Stimulated activated CD8-positive, alpha-beta memory T cell treated with anti-CD3 and anti-CD28 coated beads, Interleukin-15, amount 100 ng/mL, for 24 hours (primary cell): ENCODE results near the gene RASD1.

ENCODE experiments used
- DNase-seq: peaks from one replicate; pipeline ENCODE4 v3.0.0-alpha.2; 2020; ENCODE audit warnings: low read depth

The RASD1 gene, protein sequence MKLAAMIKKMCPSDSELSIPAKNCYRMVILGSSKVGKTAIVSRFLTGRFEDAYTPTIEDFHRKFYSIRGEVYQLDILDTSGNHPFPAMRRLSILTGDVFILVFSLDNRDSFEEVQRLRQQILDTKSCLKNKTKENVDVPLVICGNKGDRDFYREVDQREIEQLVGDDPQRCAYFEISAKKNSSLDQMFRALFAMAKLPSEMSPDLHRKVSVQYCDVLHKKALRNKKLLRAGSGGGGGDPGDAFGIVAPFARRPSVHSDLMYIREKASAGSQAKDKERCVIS

DNA sequence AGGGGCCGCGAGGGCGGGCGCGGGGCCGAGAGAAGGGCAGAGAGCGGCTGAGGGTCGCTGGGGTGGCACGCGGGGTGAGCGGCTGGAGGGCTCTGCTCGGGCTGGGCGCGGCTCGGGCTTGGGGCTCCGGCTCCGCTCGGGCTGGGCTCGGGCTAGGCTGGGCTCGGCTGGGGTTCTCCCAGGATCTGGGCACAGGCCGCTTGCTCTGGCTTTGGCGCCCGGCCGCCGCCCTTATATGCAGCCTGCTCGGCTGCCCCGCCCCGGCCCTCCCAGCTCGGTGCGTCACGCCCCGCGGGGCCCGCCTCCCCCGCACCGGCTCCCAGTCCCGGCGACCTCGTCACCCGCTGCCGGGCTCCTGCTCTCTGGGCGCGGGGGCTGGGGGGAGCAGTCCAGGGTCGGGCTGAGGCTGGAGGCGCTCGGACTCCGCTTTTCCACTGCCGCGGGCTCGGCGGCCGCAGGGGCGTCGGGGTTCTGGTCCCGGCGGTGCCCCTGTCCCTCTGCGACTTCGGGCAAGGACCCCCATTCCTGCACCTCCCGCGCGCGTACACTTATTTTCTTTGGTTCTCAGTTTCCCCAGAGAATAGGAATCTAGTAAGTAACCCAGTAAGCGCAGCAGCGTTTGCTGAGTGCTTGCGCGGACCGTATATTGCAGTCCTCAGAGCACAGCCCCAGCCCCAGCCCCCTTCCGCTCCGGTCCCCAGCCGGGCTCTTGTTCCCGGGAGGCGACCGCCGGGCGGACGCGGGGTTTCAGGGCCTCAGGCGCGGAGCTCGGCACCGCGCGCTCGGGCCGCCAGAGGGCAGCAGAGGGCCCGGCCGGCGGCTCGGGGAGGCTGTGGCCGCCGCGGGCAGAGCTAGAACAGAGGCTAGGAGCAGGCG, at the start of gene RASD1:
Gene RASD1, minus strand, starts transcription at position 207 of the 876 bp plus-strand sequence. CDS start 214 bp downstream, outside the sequence.
- peak; percentile 66 for DNase-seq

DNA sequence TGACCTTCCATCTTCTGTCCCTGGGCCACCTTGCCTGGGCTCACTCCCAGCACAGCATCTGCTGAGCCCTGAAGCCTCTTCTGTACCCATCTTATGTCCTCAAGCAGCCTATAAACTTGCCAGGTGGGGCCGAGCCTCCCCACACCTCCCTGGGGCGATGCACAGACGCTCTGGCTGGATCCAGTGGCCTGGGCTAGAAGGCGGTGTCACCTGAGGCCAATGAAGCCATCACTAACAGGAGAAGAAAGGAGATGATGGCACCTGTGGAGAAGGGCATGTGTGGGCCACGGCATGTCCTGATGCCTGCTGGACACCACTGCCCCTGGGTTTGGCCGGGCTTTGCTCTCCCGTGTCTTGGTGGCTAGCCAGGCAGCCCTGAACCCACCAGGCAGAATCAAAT, 49.8 kb upstream of the RASD1 start:
- no peak for DNase-seq

DNA sequence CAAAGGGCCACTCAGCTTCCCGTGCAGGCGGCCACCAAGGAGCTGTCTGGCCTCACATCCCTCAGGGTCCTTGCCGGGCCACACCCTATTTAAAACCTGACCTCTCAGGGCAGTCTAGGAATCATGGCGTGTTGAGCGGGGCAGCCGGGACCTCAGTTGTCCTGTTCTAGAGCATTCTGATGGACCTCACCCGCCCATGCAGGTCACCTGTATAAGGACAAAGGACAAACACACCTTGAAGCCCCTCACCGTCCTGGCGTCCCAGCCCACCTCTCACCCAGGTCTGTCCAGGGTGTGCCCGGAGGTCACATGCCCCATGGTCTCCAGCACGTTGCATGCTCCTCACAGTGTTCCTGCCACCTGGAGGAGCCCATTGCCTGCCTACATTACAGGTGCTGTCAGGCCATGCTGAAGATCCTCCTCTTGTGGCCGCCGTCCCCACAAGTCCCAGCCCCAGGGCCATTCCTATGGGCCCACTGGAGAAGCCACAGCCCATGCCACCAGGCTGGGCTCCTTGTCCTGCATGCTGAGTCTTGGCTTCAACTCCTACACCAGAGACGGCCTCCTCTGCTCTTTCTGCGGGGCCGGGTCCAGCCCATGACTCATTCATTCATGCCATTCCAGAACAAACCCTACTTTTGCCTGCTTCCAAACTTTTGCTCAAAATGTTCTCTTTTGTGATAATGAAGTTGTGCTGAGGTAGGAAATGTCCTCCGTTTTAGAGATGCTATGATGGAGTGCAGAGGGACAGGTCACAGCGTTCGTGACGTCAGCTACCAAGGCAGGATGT, 49.0 kb upstream of the RASD1 start:
- DNase-seq: no peak

DNA sequence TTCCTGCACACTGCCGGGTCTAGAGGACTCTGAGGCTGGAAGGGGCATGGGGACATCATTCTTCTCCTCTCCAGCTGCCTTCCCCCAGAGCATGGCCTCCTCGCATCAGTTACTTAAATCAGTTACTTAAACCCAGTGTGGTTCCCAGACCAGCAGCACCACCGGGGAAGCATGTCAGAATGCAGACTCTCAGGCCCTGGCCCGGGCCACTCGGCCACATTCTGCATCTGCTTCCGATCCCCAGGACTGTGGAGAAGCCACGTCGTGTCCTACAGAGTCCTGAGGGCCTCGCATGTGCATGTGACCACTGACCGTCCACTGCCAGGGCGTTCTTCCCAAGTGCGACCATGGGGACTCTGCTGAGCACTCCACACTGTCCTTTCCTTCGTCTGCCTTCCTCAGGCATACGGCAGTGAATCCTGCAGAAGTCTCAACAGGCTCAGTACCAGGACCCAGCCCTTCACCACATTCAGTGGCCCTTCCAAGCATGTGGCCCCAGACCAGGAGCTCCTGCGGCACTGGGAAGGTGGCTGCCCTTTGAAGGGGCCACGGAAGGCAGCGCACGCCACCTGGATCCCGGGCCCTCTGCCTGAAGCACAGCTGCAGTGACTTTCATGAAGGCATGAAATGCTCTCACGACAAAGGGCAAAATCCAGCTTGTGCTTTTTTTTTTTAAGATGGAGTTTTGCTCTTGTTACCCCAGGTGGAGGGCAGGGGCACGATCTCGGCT, 46.9 kb upstream of the RASD1 start:
- no peak for DNase-seq

DNA sequence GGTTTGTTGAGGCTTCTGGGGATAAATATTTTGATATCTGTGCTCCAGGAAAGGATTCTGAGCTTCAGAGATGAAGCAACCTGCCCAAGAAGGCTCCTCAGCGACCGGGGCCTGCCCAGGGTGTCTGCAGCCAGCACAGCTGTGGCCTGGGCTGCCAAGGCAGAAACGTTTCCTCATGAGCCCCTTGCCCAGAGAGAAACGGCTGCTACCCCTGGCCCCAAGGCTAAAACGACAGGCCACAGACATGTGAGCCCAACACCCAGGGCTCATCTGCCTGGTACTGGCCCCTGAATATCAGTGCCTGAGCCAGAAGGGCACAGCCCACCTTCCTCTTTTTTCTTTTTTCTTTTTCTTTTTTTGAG, 45.4 kb upstream of the RASD1 start:
- DNase-seq: no peak

DNA sequence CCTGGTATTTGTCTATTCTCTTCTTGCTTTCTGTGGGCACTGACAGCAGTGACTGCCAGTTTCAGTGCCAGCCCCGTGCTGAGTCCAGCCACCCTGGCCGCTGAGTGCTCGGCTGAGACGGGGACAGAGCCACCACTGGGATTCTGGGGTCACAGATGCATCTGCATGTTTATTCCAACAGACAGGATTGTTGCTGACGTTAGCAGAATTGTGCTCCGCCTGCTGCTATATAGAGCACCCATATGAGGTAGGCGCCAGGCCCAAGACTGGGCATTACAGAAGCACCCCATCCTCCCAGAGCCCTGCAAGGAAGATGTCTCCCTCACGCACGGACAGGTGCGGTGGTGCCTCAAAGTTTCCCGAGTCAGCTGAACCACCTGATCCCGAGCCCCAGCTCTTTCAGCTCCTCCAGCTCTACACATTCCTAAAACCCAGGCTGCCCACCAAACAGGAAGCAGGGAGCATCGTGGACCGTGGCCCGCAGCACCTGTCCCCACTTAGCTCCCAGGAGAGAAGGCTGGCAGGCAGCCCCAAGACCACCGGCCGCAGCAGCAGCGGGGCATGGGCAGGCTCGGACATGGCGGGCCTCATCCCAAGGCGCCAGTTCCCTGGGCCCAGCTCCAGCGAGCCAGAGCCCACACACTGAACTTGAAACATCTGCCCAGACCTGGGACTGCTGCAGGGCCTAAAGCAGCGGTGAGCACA, 44.9 kb upstream of the RASD1 start:
- no peak for DNase-seq

DNA sequence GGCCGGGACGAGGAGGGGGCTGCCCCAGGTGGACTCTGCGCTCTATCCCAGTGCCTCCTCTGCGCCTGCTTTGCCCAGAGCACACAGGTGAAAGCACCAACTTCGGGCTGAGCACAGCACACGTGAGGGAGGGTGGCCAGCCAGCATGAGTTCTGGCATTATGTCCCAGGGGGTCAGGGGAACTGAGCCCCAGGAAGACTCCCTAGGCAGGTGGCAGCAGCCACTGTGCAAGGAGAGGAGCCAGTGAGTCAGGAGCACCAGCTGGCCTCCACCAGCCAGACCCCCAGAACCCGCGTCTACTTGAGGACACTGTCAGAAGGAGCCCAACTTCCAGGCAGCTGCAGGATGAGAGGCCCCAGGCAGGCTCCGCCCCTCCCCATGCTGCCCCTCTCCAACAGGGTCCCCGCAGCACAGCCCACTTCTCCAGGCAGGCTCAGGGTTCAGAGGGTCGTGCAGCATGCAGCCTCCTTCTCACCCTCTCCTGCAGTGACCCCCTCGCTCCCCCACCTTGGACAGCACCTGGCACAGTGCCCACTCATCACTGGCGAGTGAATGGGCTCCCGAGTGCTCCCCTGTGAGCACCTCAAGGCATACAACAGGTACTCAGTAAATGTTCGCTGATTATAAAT, 44.2 kb upstream of the RASD1 start:
- DNase-seq: no peak

DNA sequence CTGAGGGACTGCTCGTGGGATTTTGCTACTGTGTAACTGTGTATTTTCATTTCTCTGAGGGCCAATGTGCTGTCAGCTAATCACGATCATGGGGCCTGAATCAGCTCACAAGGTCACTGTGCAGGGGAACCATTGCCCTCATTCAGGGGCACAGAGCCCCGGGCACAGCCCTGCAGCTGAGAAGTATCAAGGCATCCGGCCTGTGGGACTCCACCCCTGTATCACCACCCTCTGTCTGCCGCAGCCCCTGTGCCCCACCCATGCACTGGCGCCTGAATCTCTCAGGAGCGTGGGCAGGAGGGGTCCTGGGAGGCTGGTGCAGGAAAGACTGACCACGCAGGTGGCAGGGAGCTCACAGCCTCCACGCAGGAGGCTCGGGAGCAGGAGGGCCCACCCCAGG, 43.4 kb upstream of the RASD1 start:
- DNase-seq: no peak

DNA sequence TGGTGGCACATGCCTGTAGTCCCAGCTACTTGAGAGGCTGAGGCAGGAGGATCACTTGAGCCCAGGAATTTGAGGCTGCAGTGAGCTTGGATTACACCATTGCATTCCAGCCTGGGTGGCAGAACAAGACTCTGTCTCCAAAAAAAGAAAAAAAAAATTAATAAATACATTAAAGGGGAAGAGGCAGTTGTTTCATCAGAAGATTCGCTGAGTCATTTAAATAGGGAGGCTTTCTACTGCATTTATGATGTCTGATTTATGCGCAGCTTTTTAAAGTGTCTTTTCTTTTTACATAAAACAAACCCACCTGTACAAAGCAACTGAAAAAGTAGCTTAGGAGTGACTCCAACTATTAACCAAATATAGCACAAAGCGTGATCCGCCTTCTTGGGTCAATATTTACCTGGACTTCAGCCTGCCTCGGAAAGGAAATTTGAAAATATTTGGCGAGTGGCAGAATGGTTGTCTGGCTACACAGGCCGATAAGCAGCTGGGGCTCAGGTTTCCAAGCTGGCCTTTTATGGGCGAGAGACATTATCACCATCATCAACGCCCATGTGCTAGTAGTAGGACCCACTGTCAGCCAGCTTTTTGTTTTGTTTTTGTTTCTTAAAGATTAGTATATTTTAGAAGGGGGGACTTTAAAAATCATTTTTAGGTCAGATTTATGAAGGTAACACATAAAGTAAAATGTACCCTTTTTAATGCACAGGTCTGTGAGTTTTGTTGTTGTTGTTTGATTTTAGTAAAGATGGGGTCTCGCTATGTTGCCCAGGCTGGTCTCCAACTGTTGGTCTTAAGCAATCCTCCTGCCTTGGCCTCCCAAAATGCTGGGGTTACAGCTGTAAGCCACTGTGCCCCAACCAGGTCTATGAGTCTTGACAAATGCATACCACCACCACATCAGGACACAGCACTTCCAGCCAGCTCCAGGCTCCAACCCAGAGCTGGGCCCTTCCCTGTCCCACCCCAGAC, 42.5 kb upstream of the RASD1 start:
- DNase-seq: no peak

DNA sequence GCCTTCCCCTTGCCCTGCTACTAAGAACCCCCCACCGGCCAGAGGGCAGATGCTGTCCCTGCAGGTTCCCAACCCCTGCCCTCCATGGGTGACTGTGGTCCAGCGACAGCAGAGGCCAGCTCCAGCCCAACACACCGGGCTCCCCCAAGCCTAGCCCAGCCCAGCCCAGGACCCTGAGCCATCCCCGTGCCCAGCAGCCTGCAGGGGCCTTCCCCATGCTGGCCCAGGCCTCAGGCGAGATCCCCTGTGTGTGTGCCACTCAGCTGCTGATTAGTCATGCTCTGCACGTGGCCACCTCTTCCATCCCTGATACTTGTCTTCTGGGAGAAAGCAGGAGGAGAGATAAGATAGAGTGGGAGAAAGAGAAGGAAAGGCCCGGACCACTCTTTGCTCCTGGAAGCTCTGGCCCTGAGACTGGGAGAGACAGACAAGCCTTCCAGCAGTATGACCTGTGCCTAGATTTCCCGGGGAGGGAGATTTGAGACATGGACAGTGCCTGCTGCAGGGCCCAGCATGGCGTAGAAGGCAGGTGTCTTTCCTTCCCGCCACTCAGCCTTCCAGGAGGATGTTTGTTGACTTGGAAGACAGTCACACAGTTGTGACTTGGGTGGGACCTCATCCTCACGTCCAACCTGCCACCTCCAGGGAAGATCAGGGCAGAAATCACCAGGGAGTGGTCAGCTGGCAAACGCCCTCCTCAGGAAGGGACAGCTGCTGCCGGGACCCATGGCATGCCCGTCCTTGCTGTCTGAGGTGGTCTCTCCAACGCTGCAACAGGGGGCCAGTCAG, 41.3 kb upstream of the RASD1 start:
- DNase-seq: no peak

DNA sequence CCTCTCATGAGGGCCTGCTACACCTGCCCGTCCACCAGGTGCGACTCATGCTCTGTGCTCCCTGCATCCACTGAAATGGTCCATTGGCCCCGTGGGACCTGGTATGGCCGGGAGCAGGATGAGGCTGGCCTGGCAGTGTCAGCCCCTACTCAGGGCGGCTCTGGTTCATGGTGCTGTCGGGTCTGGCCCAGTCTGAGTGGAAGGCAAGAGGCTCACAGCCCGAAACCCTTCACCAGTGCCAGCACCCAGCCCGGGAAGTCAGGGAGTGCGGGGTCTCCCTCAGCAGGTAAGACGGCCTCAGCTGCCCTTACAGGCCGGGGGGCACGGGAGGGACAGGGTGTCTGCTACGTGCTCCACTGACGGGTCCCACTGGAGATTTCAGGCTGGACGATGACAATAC, 40.5 kb upstream of the RASD1 start:
- no peak for DNase-seq

DNA sequence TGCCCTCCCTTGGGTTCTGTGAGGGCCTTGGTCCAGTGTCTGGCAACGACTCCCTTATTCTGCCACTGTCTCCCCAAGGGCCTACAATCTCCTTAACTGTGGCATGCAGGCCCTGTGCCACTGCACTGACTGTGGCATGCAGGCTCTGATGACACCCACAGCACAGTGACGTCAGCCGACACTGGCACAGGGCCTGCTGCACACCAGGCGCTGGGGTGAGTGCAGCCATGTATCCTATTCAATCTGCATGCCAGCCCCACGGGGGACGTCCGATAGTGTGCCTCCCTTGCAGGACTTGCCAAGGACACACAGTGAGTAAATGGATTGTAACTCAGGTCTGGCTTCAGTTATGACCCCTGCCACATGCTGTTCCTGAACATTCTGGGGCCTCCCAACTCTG, 39.8 kb upstream of the RASD1 start:
- DNase-seq: no peak

DNA sequence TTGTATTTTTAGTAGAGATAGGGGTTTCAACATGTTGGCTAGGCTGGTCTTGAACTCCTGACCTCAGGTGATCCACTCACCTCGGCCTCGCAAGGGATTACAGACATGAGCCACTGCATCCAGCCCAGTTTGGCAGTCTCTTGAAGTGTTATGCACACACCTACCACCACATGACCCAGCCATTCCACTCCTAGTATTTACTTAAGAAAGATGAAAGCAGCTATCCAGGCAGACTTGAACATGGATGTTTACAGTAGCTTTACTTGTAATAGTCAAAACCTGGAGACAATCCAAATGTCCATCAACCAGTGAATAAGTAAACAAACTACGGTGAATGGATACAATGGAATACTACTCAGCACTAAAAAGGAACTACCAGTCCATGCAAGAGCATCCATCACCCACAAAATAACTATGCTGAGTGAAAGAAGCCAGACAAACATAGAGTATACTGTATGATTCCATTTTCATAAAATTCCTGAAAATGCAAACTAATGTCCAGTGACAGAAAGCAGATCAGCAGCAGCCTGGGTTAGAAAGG, 37.8 kb upstream of the RASD1 start:
- DNase-seq: no peak

DNA sequence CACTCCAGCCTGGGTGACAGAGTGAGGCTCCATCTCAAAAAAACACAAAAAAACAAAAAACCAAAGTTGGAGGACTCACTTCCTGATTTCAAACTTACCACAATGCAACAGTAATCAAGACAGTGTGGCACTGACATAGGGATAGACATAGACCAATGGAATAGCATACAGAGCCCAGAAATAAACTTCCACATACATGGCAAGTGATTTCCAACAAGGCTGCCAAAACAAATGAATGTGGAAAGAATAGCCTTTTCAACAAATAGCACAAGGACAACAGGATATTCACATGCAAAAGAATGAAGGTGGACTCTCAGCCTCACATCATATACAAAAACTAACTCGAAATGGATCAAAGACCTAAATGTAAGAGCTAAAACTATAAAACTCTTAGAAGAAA, 36.8 kb upstream of the RASD1 start:
- no peak for DNase-seq

DNA sequence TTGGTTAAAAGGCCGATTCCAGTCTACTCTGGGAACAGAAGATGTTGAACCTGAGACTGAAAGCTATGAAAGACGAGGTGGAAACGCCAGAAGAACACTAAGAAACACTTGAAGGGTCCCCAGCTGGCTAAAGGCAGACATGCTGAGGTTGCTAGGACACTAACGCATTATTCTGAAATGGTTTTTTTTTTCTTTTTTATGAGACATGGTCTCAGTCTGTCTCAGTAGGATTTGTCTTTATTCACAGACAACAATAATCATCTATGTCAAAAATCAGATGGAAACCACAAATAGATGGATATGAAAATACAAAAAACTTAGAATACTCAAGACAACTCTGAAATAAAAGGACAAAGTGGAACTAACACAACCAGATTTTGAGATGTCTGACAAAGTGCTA, 35.0 kb upstream of the RASD1 start:
- no peak for DNase-seq

DNA sequence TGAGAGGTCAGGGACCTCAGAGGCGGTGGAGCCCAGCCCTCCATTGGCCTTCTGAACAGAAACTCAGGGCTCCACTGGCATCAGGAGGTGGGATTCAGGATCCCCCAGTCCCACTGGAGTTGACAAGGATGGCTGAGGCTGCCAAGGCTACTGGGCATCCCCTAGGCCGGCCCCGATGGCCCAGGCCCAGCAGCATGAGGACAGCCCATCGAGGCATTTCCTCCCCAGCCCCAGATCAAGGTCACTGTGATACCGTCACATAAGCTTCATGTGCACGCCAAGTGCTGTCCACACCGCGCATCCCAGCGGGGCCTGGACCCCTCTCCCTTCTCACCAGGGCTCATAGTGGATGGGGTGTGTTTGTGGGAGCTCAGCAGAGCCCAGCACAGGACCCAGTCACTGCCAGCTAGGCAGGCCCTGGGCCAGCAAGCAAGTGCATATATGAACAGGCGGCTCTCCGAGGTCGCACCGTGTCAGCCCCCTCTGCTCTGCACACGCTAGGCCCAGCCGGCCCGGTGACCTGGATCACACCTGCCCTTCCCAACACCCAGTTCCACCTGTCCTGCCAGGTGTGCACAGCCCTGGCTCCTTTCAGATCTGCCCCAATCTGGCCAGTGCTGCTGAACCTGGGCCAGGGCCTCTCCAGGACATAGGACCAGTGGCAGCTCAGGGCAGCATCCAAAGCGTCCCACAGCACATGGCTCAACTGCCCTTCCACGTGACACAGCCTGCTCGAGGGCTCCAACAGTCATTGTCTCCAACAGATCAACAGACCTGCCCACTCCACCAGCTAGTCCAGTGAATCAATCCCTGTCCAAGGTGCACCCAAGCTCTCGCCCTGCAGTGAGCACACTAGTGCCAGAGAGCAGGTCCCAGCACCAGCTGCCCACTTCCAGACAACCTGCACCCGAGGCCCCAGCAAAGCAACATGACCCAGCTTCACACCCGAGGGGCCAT, 32.8 kb upstream of the RASD1 start:
- no peak for DNase-seq

DNA sequence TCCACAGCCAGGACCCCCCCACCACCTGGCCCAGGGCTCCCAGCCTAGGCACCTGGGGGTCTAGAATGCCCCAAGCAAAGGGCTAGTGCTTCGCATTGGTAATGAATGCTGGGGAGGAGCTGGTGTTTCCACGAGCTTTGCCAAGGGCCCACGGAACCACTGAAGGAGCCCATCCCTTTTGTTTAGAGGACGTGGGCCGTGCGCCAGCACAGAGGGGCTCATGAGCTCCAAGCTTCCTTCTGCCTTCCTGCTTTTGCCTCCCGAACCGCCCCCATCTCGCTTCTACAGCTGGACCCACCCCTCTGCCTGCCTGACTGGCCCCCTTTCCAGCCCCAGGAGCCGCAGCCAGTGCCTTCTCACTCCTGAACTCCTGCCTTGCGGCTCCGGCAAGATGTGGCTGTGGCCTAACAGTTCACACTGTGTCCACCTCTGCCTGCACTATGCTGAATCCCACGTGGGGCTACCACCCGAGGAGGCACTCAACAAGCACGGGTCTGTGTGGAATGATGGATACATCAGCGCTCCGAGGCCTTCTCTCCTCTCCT, 31.8 kb upstream of the RASD1 start:
- no peak for DNase-seq
